OCI-LY7 (cell line): ENCODE results near the gene SUCLA2. TPM values are rescaled to one million over a fixed set of nuclear protein-coding genes. Genes with fewer than 3 reads are reported as not detected.

Source experiments
- BruUV-seq: library from RNA; stranded (reverse); fragments of 400-500 nt; replicated peaks from 2 replicates; lab custom pipeline; 2021; lab: Mats Ljungman, UMichigan
- CTCF ChIA-PET: fragments of 300-600 bp; sonication (Branson Sonifier 250); formaldehyde crosslinking; loops from one replicate; lab custom pipeline; 2022; ENCODE audit warnings: antibody characterized with exemption; ENCODE audit not compliant: unreplicated experiment; lab: Charles Lee
- POLR2A ChIA-PET: fragments of 300-600 bp; sonication (Branson Sonifier 250); formaldehyde crosslinking; loops from one replicate; lab custom pipeline; 2022; ENCODE audit warnings: antibody characterized with exemption; lab: Charles Lee
- DNase-seq: peaks from one replicate; pipeline ENCODE4 v3.0.0-alpha.2; 2015; ENCODE audit warnings: low spot score
- H2AFZ ChIP-seq: fragments of 200-600 bp; sonication (generic), shearing (Covaris generic); 2 replicates; pipeline ENCODE4 v1.6.1; 2014; ENCODE audit warnings: mild to moderate bottlenecking, antibody characterized with exemption, low read length, moderate library complexity
- H3K27ac ChIP-seq: fragments of 200-600 bp; sonication (generic); 2 replicates; pipeline ENCODE4 v1.5.1; 2014; ENCODE audit warnings: mixed run types, low read depth, mild to moderate bottlenecking, moderate library complexity, low read length, inconsistent platforms; ENCODE audit not compliant: poor library complexity, severe bottlenecking
- H3K36me3 ChIP-seq: fragments of 200-600 bp; sonication (generic); 2 replicates; pipeline ENCODE4 v1.6.1; 2014; ENCODE audit warnings: mild to moderate bottlenecking, antibody characterized with exemption, low read length, moderate library complexity, mixed read lengths; ENCODE audit not compliant: insufficient read depth
- H3K4me1 ChIP-seq: fragments of 200-600 bp; sonication (generic); 2 replicates; pipeline ENCODE4 v1.5.1; 2014; ENCODE audit warnings: mild to moderate bottlenecking, low read length; ENCODE audit not compliant: insufficient read depth, poor library complexity, severe bottlenecking
- H3K4me2 ChIP-seq: fragments of 200-600 bp; sonication (generic); 2 replicates; pipeline ENCODE4 v1.6.1; 2014; ENCODE audit warnings: mild to moderate bottlenecking, low read length
- H3K4me3 ChIP-seq: fragments of 200-600 bp; sonication (generic); 2 replicates; pipeline ENCODE4 v1.5.1; 2014; ENCODE audit warnings: mild to moderate bottlenecking, low read depth, low read length; ENCODE audit not compliant: poor library complexity, severe bottlenecking
- H3K79me2 ChIP-seq: fragments of 200-600 bp; sonication (generic); 2 replicates; pipeline ENCODE4 v1.6.1; 2016; ENCODE audit warnings: low read depth, mild to moderate bottlenecking, low read length, moderate library complexity, mixed read lengths; ENCODE audit not compliant: insufficient read depth
- H3K9me2 ChIP-seq: fragments of 200-600 bp; sonication (generic); 2 replicates; pipeline ENCODE4 v1.6.1; 2016; ENCODE audit warnings: mild to moderate bottlenecking, low read length, mixed read lengths; ENCODE audit not compliant: insufficient read depth
- H3K9me3 ChIP-seq: fragments of 200-600 bp; sonication (generic); 2 replicates; pipeline ENCODE4 v1.6.1; 2014; ENCODE audit warnings: mild to moderate bottlenecking, mixed run types, low read length, mixed read lengths
- H4K20me1 ChIP-seq: fragments of 200-600 bp; sonication (generic); 2 replicates; pipeline ENCODE4 v1.6.1; 2014; ENCODE audit warnings: mild to moderate bottlenecking, antibody characterized with exemption, low read length, moderate library complexity, mixed read lengths; ENCODE audit not compliant: insufficient read depth
- CTCF ChIP-seq: fragments of 200-600 bp; sonication (generic); conservative IDR thresholded peaks from 2 replicates; pipeline ENCODE4 v1.5.1; 2014; ENCODE audit warnings: mild to moderate bottlenecking, antibody characterized with exemption, low read length, moderate library complexity, mixed read lengths
- EZH2phosphoT487 ChIP-seq: fragments of 200-600 bp; sonication (generic); IDR thresholded peaks from 2 replicates; pipeline ENCODE4 v1.6.1; 2018; ENCODE audit warnings: low read depth, borderline replicate concordance, mild to moderate bottlenecking, mixed run types, antibody characterized with exemption, low read length, moderate library complexity, mixed read lengths
- intact Hi-C: fragments of 100-400 bp; cut with micrococcal nuclease; formaldehyde crosslinking; loops from one replicate; pipeline ENCODE4 v1.10.0; 2022; ENCODE audit not compliant: unreplicated experiment
- total RNA-seq, 2 experiments: library from RNA; depleted of rRNA in 1 of 2; stranded (reverse); fragments of >200 nt in 1 of 2; shearing (Covaris generic) in 1 of 2; gene quantifications; 2 replicates each; pipeline ENCODE4 v1.2.3, GENCODE V29; 2014 to 2022

The SUCLA2 gene
- total RNA-seq, 2 experiments from 2014 or later: 22.9 to 46.7 TPM

- Histone ChIP-seq H3K79me2 (no peaks in the 10 kb centered on the region), H3K9me2 (no peaks in the 10 kb centered on the region), H3K4me3 (no peak overlapping the region), H2AFZ (no peak overlapping the region), H3K4me1 (no peaks in the 10 kb centered on the region), H3K27ac (no peak overlapping the region), H4K20me1 (no peaks in the 10 kb centered on the region), H3K36me3 (peaks cover 91% of the 10 kb centered on the region), H3K9me3 (peaks cover 39% of the 10 kb centered on the region), H3K4me2 (no peak overlapping the region)
- DNase-seq: no peak
- CTCF ChIA-PET: no interaction called here
- BruUV-seq: no TSS peak
- POLR2A ChIA-PET: interaction anchor here (1.1 kb wide), 1 partner anchor 33 kb away, joined by 3 read pairs; no protein-coding TSS in a partner anchor
- TF ChIP-seq CTCF: no peak
- no peak for TF ChIP-seq EZH2phosphoT487
- intact Hi-C loops: no loop called here
Measured at GRCh38 chr13:47962237-47962636, 38.8 kb downstream of the SUCLA2 start.

GRCh38 chr13:47959468-47960247 is 41.4 kb downstream of the SUCLA2 start:
- intact Hi-C loops: no loop called here
- POLR2A ChIA-PET: interaction anchor here (0.9 kb wide), 1 partner anchor 9 kb away, joined by 3 read pairs; no protein-coding TSS in a partner anchor

More at GRCh38 chr13:47959468-47960247, 41.4 kb downstream of the SUCLA2 start:
- Histone ChIP-seq H2AFZ (no peak overlapping the region), H3K4me2 (no peak overlapping the region), H4K20me1 (no peaks in the 10 kb centered on the region), H3K9me3 (peaks cover 56% of the 10 kb centered on the region), H3K27ac (no peak overlapping the region), H3K4me3 (no peak overlapping the region), H3K36me3 (peaks cover 90% of the 10 kb centered on the region), H3K9me2 (no peaks in the 10 kb centered on the region), H3K4me1 (no peaks in the 10 kb centered on the region), H3K79me2 (no peaks in the 10 kb centered on the region)
- no TSS peak for BruUV-seq
- peak; percentile 16 for DNase-seq
- CTCF ChIA-PET: no interaction called here
- TF ChIP-seq EZH2phosphoT487 (no peak), CTCF (no peak)
